HG02840 (cell line): ENCODE data around the gene PLTP.

Experiments used
- ATAC-seq: cut with Tn5 transposase; IDR thresholded peaks from one replicate; pipeline ENCODE4 v1.9.1; 2021; ENCODE audit warnings: mild to moderate bottlenecking, moderate library complexity, moderate number of reproducible peaks; ENCODE audit not compliant: unreplicated experiment, low FRiP score

PLTP gene

DNA sequence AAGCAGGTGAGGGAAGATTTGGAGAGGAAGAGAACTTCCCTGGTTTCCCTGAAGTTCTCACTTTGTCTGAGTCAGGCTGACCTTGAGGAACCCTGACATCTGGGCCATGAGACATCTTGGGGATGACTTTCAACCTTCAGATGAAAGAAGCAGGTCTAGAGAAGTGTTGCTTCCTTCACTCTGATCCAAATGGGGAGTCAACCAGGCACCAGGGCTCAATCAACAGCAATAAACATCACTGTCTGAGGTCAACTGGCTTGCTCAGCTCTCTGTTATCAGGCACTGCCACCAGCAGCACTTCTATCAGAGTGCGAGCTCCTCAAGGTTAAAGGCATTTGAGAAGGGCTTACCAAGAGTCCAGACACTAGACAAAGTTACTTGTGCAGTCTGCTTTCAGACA is 61.0 kb downstream of the PLTP start:
- no peak for ATAC-seq

DNA sequence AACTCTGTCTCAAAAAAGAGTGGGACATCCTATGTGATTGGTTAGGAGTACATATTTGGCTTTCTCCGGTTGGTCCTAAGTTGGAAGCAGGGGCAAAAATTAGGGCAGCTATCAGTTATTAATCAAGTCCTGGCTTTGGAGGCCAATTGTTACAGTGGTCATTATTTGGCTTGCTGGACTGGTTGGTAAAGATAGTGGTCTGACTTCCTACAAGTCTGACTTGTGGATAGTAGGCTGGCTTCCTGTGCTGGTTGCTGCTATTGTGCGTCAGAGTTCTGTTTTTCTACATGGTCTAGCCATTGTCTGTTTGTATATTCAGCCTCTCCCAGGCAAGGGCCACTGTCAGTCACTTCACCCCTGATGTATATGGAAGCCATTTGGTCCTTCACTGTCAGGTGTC is 61.7 kb downstream of the PLTP start:
- no peak for ATAC-seq

DNA sequence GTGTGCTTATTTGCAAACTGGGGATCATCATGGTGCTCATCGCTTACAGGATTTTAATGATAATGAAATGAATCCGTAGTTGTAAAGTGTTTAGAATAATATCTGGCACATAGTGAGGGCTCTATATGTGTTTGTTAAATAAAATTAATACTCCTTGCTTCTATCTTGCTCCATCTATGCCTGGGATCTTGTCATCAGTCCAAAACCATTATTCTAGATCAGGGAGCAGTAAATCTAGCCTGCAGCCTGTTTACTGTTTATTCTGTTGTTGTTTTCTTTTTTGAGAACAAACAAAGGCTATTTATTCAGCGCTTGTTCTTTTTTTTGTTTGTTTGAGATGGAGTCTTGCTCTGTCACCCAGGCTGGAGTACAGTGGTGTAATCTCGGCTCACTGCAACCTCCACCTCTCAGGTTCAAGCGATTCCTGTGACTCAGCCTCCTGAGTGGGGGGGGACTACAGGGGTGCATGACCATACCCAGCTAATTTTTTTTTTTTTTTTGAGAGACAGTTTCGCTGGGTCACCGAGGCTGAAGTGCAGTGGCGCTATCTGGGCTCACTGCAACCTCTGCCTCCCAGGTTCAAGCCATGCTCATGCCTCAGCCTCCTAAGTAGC is 62.9 kb downstream of the PLTP start:
- ATAC-seq, result no peak
